ENCODE measurements around the gene RGS16. TPM values are rescaled to one million over a fixed set of nuclear protein-coding genes. Genes with fewer than 3 reads are reported as not detected.

The RGS16 gene

GRCh38 chr1:182549811-182550210 is 54.4 kb downstream of the RGS16 start:
- H3K4me2 ChIP-seq (ENCODE audit: low read length, poor library complexity, severe bottlenecking), result no peak overlapping the region
- H2AFZ ChIP-seq (ENCODE audit: low read depth, low read length), result no peak overlapping the region
- H2BK12ac ChIP-seq (ENCODE audit: low read length in 2 of 2), result no peak overlapping the region
- H2BK120ac ChIP-seq (ENCODE audit: low read depth, low read length), result no peak overlapping the region
- H3K9me3 ChIP-seq (ENCODE audit: control insufficient read depth, low read length), result peaks cover 8% of the 10 kb centered on the region
- H3K4ac ChIP-seq (ENCODE audit: low read depth in 1 of 2, low read length in 2 of 2), result no peak overlapping the region
- H2AK5ac ChIP-seq (ENCODE audit: low read length, severe bottlenecking), result no peak overlapping the region
- peaks cover 0 to 4% of the 10 kb centered on the region in 2 experiments for H3K27me3 ChIP-seq (ENCODE audit: control insufficient read depth in 1 of 2, insufficient read depth in 1 of 2, low read length in 2 of 2)
- H3K36me3 ChIP-seq (ENCODE audit: control insufficient read depth in 1 of 2, insufficient read depth in 2 of 2, low read depth in 1 of 2, low read length in 2 of 2), result no peaks in the 10 kb centered on the region
- H3K18ac ChIP-seq (ENCODE audit: low read depth in 1 of 2, low read length in 2 of 2), result no peak overlapping the region
- no peaks in the 10 kb centered on the region for H3K4me1 ChIP-seq (ENCODE audit: control insufficient read depth, insufficient read depth, low read depth, low read length)
- no peak overlapping the region for H3K14ac ChIP-seq (ENCODE audit: low read length in 2 of 2)
- no peak overlapping the region for H3K23ac ChIP-seq (ENCODE audit: low read length in 2 of 2)
- no peaks in the 10 kb centered on the region for H3K79me1 ChIP-seq (replicated peaks; ENCODE audit: low read length, poor library complexity, severe bottlenecking)
- H2BK5ac ChIP-seq (ENCODE audit: low read depth, low read length, poor library complexity, severe bottlenecking), result no peak overlapping the region
- H2BK15ac ChIP-seq (ENCODE audit: low read depth, poor library complexity, severe bottlenecking), result no peak overlapping the region
- H4K91ac ChIP-seq (ENCODE audit: low read length), result no peak overlapping the region
- DNase-seq, result no peak
- H3K4me3 ChIP-seq (ENCODE audit: insufficient read depth in 1 of 2, low read depth in 1 of 2, low read length in 2 of 2), result no peak overlapping the region
- no peak overlapping the region for H4K8ac ChIP-seq (ENCODE audit: low read length)
- WGBS, result no CpG with 5 or more reads among the region's 1 CpG
- no peak overlapping the region for H3K9ac ChIP-seq (ENCODE audit: low read length)
- no peak overlapping the region for H3K27ac ChIP-seq (ENCODE audit: low read length, poor library complexity, severe bottlenecking)

- H3K9ac ChIP-seq (ENCODE audit: low read length), result no peak overlapping the region
- H4K91ac ChIP-seq (ENCODE audit: low read length), result no peak overlapping the region
- H3K4me1 ChIP-seq (ENCODE audit: control insufficient read depth, insufficient read depth, low read depth, low read length), result no peaks in the 10 kb centered on the region
- H3K4me2 ChIP-seq (ENCODE audit: low read length, poor library complexity, severe bottlenecking), result no peak overlapping the region
- H4K8ac ChIP-seq (ENCODE audit: low read length), result no peak overlapping the region
- no peak overlapping the region for H2AK5ac ChIP-seq (ENCODE audit: low read length, severe bottlenecking)
- H3K4me3 ChIP-seq (ENCODE audit: insufficient read depth in 1 of 2, low read depth in 1 of 2, low read length in 2 of 2), result no peak overlapping the region
- H3K27ac ChIP-seq (ENCODE audit: low read length, poor library complexity, severe bottlenecking), result no peak overlapping the region
- H2BK5ac ChIP-seq (ENCODE audit: low read depth, low read length, poor library complexity, severe bottlenecking), result no peak overlapping the region
- no peaks in the 10 kb centered on the region for H3K79me1 ChIP-seq (replicated peaks; ENCODE audit: low read length, poor library complexity, severe bottlenecking)
- no peak overlapping the region for H2AFZ ChIP-seq (ENCODE audit: low read depth, low read length)
- H3K23ac ChIP-seq (ENCODE audit: low read length in 2 of 2), result no peak overlapping the region
- H3K36me3 ChIP-seq (ENCODE audit: control insufficient read depth in 1 of 2, insufficient read depth in 2 of 2, low read depth in 1 of 2, low read length in 2 of 2), result no peaks in the 10 kb centered on the region
- H3K9me3 ChIP-seq (ENCODE audit: control insufficient read depth, low read length), result peaks cover 8% of the 10 kb centered on the region
- no peak overlapping the region for H2BK120ac ChIP-seq (ENCODE audit: low read depth, low read length)
- no peak overlapping the region for H3K14ac ChIP-seq (ENCODE audit: low read length in 2 of 2)
- peaks cover 0 to 4% of the 10 kb centered on the region in 2 experiments for H3K27me3 ChIP-seq (ENCODE audit: control insufficient read depth in 1 of 2, insufficient read depth in 1 of 2, low read length in 2 of 2)
- DNase-seq, result no peak
- no peak overlapping the region for H3K18ac ChIP-seq (ENCODE audit: low read depth in 1 of 2, low read length in 2 of 2)
- H2BK12ac ChIP-seq (ENCODE audit: low read length in 2 of 2), result no peak overlapping the region
- H3K4ac ChIP-seq (ENCODE audit: low read depth in 1 of 2, low read length in 2 of 2), result no peak overlapping the region
- no peak overlapping the region for H2BK15ac ChIP-seq (ENCODE audit: low read depth, poor library complexity, severe bottlenecking)
Measured at GRCh38 chr1:182549346-182549745, 54.8 kb downstream of the RGS16 start.

Small RNA genes within 50 kb of the gene (small RNA-seq; reads per million reads assigned to genes)
- not detected for gene RF00017 (ENCODE audit: low read depth)

All from mesenchymal stem cell (in vitro differentiated cells and primary cell).